Cardiac septum (tissue), 1 donor: Measurements from ENCODE around the gene KRT4. TPM values are rescaled to one million over a fixed set of nuclear protein-coding genes. Genes with fewer than 3 reads are reported as not detected.
"Not testable (repeated sequence)": the region's sequence is repeated elsewhere in the genome, so short reads cannot be mapped to it uniquely, and the experiment has no call there.

Experiments
- DNase-seq: peaks from one replicate; pipeline ENCODE4 v3.0.0-alpha.2; 2020; ENCODE audit warnings: low spot score
- intact Hi-C: fragments of 100-400 bp; cut with DNase I; formaldehyde crosslinking; loops from one replicate; pipeline ENCODE4 v1.14.0; 2022
- total RNA-seq: library from RNA; stranded (reverse); fragmentation: NEBNext Ultra II Directional; extraction: Animal tissue kit (Norgen Biotek cat#: 25700); gene quantifications from one replicate; pipeline ENCODE4 v1.2.1, GENCODE V29; 2021
- donor health status: DM: no; HTN: no; CAD: no.

KRT4 gene
- total RNA-seq, 1 donor from 2014 or later: not detected

DNA sequence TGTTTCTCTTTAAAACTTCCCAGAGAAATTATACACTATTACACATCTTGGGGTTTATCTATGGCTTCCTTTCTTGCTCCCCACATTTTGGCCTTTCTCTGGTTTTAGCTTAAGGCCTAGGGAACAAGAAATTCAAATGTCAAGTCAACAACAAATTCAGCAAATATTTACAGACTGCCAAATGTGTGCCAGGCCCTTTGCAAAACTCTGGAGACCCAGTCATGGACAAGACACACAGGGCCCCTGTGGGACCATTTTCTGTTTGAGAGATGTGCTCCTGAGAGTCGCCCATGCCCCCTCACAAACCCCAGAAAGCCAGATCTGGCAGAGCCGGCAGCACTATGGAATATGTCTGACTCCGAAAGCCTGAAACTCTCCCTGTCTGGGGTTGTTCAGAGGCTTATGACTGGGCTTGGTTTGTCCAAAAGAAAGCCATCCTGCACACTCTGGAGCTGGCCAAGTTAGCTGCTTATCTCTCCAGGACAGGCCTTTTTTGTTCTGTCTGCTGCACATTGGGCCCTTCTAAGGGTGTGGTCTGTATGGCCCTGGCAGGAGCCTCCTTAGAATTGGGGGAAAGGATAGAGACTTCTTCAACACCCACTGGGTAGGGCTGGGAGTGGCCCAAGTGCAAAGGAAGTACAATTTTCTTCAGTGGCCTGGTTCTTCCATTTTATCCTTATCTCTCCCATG, 16.9 kb downstream of the KRT4 start:
- no peak for DNase-seq
- intact Hi-C loops: no loop called here

DNA sequence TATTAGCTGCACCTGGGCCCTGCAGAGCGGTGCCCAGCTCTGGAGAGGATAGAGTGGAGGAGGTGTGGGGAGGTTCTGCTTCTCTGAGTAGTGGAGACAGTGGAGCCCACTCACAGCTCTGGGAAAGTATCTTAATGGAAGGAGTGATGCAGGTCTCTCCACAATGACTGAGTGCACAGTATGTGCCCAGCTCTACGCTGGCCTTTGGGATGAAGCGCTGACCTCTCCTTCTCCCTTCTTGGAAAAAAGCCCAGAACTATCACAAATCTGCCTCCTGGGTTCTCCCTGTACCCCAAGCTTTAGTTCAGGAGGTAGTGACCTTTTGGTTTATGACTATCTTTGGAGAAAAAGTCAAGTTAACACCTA, 17.5 kb downstream of the KRT4 start:
- intact Hi-C loops: no loop called here
- DNase-seq: no peak

DNA sequence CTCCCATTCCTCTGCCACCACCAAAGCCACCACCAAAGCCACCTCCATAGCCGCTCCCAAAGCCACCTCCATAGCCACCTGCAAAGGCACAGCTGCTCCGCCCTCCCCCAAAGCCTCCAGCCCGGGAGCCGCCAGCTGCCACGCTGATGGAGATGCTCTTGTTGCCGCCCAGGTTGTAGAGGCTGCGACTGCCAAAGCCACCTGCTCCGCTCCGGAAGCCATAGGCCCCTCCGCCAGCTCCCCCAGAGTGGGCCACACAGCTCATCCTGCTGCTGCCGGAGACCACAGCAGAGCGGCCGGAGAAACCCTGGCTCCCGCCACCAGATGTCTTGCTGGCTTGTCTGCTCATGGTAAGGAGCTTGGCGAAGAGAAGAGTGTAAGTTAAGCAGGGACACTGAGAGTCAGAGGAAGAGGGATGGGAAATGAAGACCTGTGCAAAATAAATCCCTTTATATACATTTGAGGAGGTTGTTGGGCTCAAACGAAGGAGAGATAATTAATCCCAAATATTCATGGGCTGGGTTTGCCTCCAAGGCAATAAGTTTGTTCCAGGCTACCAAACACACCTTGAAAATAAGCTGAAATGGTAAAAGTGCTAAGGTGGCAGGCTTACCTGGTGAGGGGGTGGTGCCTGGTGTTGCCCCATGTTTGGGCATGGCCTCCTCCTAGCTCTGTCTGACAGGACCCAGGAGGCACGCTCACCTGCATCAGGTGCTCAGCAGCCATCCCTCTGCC, 18.1 kb downstream of the KRT4 start, which contains the start of gene KRT3:
KRT3 (minus strand) TSS at position 424 of the 735 bp plus-strand sequence; CDS start at position 349, 75 bp downstream.
- no peak for DNase-seq
- intact Hi-C loops: no loop called here

DNA sequence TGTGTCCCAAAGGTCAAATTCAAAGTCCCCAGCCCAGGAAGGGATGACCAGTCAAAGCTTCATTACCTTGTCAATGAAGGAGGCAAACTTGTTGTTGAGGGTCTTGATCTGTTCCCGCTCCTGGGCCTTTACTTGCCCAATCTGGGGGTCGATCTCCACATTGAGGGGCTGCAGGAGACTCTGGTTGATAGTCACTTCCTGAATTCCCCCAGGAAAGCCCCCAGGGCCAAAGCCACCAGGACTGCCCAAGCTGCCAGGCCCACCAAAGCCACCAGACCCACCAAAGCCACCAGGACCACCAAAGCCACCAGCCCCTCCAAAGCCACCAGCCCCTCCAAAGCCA, 18.6 kb downstream of the KRT4 start:
- DNase-seq, intact Hi-C loops: not testable (repeated sequence)

DNA sequence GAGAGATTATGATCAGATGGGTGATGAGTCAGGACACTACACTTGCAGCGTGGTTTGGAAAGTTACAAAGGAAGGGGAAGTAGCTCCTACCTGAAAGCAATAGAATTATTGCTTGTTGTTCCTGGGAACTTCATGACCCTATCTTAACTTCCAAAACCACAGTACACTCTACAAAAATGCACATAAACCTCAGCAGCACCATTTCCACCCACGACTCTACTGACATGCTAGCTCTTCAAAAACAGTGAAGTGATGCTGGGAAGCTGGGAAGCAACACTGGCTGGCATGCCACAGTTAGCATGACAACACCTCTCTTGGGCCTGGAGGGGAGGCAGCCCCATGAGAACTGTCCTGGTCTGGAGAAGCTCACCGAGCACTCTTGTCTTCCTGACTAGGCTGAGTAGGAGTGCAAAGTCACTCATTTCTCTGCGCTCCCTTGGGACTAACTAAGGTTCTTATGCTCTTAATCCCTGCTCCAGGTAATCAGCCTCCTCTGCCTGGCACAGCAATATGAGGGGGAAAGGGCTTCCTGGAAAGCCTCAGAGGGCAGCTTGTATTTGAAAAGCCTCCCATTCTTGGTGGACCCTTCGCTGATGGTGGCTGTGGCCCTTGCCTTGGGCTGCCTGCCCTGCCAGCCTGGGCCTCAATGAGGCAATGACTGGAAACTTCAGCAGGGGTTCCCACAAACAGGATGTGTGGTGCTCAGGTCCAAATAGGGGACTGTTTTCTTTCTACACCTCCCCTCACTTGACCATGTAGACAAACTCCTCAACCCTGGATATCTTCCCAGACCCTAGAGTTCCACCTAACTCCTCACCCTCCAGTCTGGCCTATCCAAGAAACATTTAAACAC, 19.2 kb downstream of the KRT4 start:
- no peak for DNase-seq
- intact Hi-C loops: no loop called here

DNA sequence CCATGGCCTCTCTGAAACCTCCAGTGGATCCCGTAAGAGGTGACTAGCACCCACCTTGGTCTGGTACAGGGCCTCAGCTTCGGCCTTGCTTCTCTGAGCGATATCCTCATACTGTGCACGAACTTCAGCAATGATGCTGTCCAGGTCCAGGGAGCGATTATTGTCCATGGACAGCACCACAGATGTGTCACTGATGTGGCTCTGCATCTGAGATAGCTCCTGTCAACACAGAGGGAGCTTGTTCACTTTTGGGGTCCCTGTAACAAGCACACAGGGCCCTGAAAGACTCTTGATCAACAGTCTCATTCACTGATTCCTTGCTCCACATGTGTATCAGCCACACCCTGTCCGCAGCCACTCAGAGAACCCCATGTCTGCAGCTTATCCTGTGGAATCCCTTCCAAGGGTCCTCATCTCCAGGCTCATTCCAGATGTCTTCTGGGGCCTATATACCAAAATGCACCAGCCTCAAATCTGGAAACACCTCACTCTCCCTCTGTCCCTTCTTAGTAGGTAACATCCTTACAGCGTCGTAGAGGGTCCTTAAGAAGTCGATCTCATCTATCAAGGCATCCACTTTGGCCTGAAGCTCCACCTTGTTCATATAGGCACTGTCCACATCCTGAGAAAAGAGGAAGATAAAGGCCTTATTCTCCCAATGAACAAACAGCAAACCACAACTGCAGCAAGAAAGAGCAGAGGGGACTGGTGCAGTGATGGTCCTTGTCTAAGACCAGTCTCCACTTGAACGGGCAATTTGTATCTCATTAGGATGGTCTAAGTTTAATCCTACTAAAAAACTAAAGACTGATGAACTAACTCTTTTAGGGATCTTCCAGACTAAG, 21.5 kb downstream of the KRT4 start:
- intact Hi-C loops: no loop called here

DNA sequence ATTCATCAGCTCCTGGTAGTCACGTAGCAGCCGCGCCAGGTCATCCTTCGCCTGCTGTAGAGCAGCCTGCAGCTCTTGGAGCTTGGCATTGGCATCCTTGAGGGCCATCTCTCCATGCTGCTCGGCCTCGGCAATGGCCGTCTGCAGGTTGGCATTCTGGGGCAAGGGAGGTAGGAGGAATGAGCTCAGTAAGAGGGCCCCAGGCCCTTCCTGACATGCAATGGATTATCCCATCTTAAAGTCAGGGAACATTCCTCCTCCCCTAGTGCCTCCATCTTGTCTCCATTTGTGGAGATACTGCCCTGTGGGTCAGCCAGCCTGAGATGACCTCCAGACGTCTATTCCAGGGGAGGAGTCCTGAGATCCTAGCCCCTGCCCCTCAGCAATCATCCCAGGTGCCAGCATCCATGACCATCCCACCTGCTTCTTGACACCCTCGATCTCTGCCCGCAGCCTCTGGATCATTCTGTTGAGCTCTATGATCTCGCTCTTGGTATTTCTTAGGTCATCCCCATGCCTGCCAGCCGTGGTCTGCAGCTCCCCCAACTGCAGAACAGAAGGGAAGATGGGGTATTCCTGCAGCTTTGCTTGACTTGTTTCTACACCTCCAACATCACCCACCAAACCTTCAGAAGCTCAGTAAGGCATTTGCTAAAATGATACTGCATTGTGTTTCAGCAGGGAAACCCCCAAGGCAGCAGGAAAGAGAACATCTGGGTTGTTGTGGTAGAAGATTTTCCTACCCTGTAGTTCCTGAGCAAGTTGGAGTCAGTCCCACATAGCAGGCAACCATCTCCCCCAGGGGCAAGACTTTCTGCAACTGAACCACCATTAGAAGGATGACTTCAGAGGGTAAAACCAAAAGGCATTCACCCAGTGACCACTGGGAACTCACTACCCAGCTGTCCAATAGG, 22.4 kb downstream of the KRT4 start:
- no peak for DNase-seq
- intact Hi-C loops: no loop called here

More for the DNA sequence above, 21.5 kb downstream of the KRT4 start:
- no peak for DNase-seq

DNA sequence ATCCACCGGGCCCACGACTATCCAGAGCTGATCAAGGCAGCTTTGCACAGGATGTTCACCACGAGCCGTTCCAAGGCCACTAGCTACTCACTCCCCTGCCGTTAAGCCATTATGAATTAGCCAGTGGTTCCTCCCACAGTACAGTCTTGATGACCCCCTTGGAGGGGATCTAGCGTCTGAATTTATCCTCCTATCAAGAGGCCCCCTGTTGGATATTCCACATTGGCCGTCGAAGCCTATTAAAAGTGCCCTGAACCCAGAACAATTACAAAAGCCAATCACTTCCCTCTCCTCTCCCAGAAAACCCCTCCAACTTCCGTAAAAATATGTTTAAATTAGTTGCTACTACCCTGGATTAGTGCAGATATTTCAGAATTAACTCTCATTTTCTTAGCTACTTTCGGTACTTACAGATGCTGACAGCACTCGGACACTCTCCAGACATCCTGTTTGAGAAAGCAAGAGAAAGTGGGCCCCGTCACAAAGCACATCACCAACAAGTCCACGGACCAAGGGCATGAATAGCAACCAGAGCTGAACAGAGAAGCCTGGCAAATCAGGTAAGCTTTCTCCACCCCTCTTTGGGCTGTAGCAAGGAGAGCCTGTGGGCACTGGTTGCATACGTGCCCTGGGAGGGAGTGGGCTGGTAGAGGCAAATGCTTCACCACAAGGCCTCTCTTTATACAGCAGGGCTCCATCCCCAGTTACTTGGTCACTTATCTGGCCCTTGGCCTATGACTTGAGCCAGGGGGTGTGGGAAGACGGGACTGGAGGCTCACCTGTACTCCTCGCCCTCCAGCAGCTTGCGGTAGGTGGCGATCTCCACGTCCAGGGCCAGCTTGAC, 23.3 kb downstream of the KRT4 start:
- no peak for DNase-seq
- intact Hi-C loops: no loop called here

DNA sequence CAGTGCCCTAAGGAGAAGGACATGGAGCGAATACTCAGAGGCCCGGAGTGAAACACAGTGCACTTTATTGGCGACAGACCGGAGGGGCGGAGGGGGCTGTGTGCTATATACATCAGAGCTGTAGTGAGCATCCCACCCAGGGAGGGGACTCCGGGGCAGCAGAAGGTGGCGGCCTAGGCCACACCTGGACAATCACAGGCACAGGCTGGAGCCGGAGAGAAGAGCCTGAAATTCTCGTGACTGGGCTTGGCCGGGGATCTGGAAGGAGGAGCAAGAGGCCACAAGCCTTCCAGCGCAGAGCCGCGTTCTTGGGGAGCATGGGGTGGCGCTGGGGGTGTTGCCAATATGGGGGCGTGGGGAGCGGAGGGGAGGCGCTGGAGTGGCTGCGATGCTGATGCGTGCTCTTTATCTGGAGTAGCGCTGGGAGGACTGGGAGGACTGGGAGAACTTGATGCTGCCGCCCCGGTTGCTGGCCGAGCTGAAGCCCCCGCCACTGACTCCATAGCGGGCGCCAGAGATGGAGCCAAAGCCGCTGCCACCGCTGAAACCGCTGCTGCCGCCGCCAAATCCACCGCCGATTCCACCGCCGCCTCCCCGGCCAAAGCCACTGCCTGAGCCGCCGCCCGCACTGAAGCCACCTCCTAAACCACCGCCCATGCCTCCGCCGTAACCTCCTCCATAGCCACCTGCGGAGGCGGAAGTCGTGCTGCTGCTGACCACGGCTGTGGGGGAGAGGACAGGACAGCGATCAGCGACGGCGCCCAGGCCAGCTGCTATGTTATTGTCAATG, 24.1 kb downstream of the KRT4 start:
- intact Hi-C loops: no loop called here
- DNase-seq: no peak

DNA sequence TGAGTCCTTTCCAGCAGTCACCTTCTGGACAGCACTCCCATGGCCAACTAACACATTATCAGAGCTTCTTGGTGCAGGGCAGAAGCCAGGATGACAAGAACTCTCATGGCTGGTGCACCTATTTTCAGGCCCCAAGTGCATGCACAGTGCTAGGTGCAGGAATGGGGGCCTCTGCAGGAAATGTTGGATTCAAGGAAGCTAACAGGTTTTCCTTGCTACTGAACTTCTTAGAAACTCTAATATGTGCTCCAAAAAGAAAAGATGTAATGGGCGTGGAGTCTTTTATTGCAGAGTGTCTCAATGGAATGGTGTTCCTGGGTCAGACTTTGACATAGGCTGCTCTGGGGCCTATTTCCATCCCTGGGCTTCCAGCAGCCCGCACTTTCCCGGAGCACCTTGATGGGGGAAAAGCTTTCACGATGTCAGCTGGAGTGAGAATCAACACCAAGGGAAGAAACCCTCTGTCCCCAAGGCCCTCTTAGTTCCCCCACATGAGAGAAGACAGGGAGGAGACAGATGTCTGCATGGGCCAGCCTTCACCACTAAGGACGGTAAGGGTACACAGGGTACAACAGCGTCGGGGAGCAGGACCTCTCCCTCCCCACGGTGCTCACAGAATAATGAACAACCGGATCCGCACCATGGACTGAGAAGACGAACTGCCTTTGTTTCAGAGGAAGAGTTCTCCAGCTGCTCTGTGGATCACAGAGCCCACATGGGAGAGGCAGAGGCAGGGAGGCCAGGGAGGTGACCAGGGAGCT, 24.9 kb downstream of the KRT4 start:
- intact Hi-C loops: no loop called here

DNA sequence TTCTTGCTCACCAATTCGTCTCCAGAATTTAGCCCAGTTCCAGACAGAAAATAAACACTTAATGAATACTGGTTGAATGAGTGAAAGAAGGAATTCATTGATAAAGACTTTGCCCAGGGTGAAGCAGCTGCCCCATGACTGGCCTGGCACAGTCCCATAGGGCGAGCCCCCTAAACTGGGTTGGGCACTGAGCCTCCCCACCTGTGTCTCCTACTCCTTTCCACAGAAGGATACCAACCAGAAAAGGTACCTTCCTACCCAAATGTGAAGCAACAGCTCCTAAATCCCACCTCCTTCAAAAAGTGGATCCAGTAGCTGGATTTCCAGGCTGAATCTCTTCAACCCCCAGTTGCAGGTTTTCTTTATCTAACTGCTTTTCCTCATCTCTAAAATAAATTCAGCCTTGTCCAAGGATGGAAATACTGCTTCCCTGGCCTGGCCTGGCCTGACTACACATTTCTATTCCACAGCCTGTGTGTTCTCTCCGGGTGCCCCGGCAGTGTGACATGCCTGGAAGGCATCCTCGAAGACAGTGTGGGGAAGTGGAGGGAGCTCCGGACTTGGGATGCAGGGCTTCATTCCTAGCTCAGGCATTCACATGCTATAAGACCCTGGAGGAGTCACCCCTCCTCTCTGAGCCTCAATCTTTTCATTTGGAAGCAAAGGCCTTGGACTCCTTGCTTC, 25.6 kb downstream of the KRT4 start:
- DNase-seq: peak; percentile 47
- intact Hi-C loops: no loop called here

More for the DNA sequence above, 24.9 kb downstream of the KRT4 start:
- DNase-seq: peak; percentile 33

DNA sequence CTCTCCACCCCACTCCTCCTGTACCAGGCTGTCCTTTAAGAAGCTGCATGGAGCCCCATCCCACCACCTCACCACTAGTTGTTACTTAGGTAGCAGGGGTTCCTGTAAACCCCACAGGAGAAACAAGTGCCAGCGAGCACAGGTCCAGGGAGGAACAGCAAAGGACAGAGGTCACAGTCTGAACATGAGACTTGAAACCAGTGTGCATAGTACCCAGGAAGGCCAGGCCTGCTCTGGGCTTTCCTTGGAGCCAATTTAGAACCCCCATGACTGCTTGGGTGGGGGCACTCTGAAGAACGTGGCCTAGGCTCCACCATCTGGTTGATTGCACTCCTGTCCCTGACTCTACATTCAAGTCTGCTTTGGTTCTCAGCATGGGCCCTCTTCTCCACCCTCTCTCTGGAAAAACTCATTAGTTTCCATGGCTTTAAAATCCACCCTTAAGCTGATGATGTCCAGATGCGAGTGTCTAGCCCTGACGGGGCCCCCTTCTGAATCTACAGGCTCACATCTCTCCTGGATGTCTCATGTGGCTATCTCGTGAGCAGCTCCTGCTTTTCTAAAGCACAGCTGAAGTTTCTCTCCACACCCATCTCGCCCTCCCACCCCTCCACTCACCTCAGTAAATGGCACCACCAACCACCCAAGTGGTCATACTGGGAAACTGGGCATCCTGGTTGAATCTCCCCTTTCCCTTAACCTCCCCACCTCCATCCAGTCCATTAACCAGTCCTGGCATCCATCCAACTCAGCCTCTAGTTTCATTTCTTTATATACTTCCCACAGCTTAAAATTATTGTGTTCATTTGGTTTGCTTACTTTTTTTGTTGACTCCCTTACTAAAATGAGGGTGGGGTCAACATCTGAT, 26.4 kb downstream of the KRT4 start:
- intact Hi-C loops: no loop called here
- DNase-seq: peak; percentile 41

DNA sequence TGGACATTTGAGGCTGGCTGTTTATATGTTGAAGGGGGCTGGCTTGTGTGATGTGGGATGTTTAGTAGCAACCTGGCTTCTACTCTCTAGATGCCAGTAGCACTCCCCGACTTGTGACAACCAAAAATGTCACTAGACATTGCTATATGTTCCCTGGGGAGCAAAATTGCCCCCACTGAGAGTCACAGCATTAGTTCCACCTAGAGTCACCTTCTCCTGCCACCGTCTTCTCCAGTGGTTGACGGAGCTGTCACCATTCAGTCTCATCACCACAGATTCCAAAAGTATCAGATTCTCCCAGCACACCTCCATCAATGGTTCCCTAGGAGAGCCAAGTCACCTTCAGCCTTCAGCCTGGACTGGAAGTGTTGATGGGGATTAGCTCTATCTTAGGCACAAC, 29.0 kb downstream of the KRT4 start:
- intact Hi-C loops: no loop called here
- DNase-seq: no peak

DNA sequence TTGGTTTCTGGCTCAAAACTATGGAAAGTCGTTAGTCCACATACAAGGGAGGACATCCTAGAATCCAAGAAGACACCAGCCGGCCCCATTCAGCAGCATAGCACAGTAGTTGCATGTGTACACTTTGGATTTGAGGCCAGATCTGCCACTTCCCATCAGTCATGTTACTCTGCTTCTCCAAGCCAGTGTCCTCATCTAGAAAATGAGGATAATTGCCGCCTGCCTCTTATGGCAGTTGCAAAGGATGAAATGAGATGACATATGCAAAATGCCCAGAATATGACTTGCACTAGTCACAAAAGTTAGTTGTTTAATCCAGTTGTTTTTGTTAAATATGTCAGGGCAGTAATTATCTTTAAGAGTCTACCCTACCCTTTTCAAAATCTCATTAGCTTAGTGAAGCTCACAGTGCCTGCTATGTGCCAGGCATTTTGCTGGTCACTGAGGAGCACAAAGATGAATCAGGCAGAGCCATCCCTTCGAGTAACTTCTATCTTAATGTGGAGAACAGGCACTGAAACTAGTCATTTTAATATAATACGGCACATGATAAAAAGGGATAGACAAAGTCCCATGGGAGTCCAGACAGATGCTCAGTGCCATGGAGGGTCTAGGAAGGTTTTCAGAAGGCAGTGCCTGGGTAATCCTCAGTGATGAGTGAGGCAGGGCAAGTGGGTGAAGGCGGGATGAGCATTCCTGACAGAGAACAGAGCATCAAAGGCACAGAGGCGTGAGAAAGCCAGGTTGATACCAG, 30.2 kb downstream of the KRT4 start:
- intact Hi-C loops: no loop called here
- peak; percentile 14 for DNase-seq
